Naive B cell (primary cell): ENCODE measurements around the gene ALS2CL. TPM values are rescaled to one million over a fixed set of nuclear protein-coding genes. Genes with fewer than 3 reads are reported as not detected.

ENCODE experiments used
- ATAC-seq, 2 donors: fragments of 150-1000 bp; cut with Tn5 transposase; 2 replicates each; pipeline ENCODE4 v1.10.0; 2021; ENCODE audit warnings: low read depth in 2 of 2, mild to moderate bottlenecking in 2 of 2, moderate library complexity in 2 of 2
- DNase-seq: peaks from one replicate; pipeline ENCODE4 v3.0.0; 2022
- H3K27ac Mint-ChIP-seq, 6 donors: one replicate each; pipeline ENCODE4 v1.8.0; 2020 to 2022; ENCODE audit warnings: mild to moderate bottlenecking in 6 of 6, mixed read lengths in 6 of 6, moderate library complexity in 5 of 6, inconsistent platforms in 2 of 6
- H3K27me3 Mint-ChIP-seq, 3 donors: one replicate each; pipeline ENCODE4 v1.8.0; 2021 to 2022; ENCODE audit warnings: mixed read lengths in 3 of 3, mild to moderate bottlenecking in 1 of 3
- H3K36me3 Mint-ChIP-seq, 2 donors: one replicate each; pipeline ENCODE4 v1.8.0; 2020 to 2022; ENCODE audit warnings: mixed read lengths in 2 of 2, inconsistent platforms in 1 of 2, mild to moderate bottlenecking in 1 of 2
- H3K4me1 Mint-ChIP-seq, 3 donors: one replicate each; pipeline ENCODE4 v1.8.0; 2020 to 2022; ENCODE audit warnings: mixed read lengths in 3 of 3, inconsistent platforms in 1 of 3, mild to moderate bottlenecking in 1 of 3, moderate library complexity in 1 of 3
- H3K4me3 Mint-ChIP-seq, 8 donors: one replicate each; pipeline ENCODE4 v1.8.0; 2020 to 2022; ENCODE audit warnings: mild to moderate bottlenecking in 8 of 8, mixed read lengths in 8 of 8, moderate library complexity in 8 of 8, inconsistent platforms in 2 of 8
- H3K9me3 Mint-ChIP-seq, 7 donors: one replicate each; pipeline ENCODE4 v1.8.0; 2020 to 2022; ENCODE audit warnings: mixed read lengths in 7 of 7, mild to moderate bottlenecking in 5 of 7, inconsistent platforms in 2 of 7, moderate library complexity in 1 of 7
- polyA plus RNA-seq, 6 donors: library from polyadenylated mRNA; unstranded; fragments of 300-500 nt; fragmentation: Illumina TruSeq; gene quantifications; one replicate each; pipeline ENCODE4 v1.2.3, GENCODE V29; 2021; ENCODE audit warnings: low read depth in 6 of 6

ALS2CL gene
- polyA plus RNA-seq, 6 donors from 2014 or later, result not detected

- H3K27me3 Mint-ChIP-seq, result peaks cover 4 to 31% (median 23%) of the 10 kb centered on the region in 3 donors
- ATAC-seq (no peak), DNase-seq (no peak)
- H3K27ac Mint-ChIP-seq, result no peak overlapping the region
- peaks cover 0 to 7% (median 0%) of the 10 kb centered on the region in 7 donors for H3K9me3 Mint-ChIP-seq
- H3K36me3 Mint-ChIP-seq, result peaks cover 0 to 4% of the 10 kb centered on the region in 2 donors
- peaks cover 0 to 4% (median 0%) of the 10 kb centered on the region in 3 donors for H3K4me1 Mint-ChIP-seq
- H3K4me3 Mint-ChIP-seq, result peak overlapping the region in 1 of 8 donors; percentile 54
Observed at GRCh38 chr3:46722443-46722842, 29.0 kb upstream of the ALS2CL start.

DNA sequence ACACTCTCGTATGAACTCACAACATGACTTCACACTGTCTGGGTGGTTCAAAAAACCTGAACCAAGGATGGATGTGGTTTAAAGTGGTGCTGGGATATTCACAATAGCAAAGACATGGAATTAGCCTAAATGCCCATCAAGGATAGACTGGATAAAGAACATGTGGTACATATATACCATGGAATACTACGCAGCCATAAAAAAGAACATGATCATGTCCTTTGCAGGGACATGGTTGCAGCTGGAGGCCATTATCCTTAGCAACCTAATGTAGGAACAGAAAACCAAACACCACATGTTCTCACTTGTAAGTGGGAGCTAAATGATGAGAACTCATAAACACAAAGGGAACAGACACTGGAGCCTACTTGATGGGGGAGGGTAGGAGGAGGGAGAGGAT is 27.5 kb upstream of the ALS2CL start:
- peaks cover 0 to 4% of the 10 kb centered on the region in 2 donors for H3K36me3 Mint-ChIP-seq
- H3K4me3 Mint-ChIP-seq, result no peak overlapping the region
- H3K4me1 Mint-ChIP-seq, result peaks cover 0 to 4% (median 0%) of the 10 kb centered on the region in 3 donors
- H3K27ac Mint-ChIP-seq, result no peak overlapping the region
- peaks cover 0 to 30% (median 23%) of the 10 kb centered on the region in 3 donors for H3K27me3 Mint-ChIP-seq
- DNase-seq, result no peak
- H3K9me3 Mint-ChIP-seq, result peaks cover 0 to 7% (median 0%) of the 10 kb centered on the region in 7 donors
- ATAC-seq, result no peak

DNA sequence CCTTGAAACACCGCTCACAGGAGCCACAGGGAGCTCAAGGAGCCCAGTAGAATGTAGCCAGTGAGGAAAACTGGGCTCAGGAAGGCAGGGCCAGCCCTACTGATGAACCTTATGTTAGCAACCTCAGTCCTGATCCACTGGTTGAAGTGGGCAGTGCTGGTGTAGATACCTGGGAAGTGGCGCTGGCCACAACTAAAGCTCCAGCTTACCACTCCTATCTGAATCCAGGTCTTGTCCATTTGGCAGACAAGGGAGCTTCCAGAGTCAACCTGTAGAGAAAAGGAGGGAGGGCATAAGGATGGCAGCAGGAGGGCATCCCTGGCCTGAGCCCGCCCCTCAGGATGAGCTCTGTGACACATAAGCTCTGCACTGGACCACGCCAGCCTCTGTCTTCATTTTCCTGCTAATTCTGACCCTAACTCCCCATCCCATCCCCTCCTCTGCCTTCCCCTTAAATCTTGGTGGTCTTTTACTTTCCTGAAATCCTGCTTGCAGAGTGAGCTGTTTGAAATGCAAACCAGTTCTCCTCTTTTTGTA is 26.3 kb upstream of the ALS2CL start:
- peaks cover 0 to 7% (median 0%) of the 10 kb centered on the region in 7 donors for H3K9me3 Mint-ChIP-seq
- peaks cover 0 to 4% (median 0%) of the 10 kb centered on the region in 3 donors for H3K4me1 Mint-ChIP-seq
- peaks cover 0 to 4% of the 10 kb centered on the region in 2 donors for H3K36me3 Mint-ChIP-seq
- H3K4me3 Mint-ChIP-seq, result no peak overlapping the region
- DNase-seq (no peak), ATAC-seq (no peak)
- no peak overlapping the region for H3K27ac Mint-ChIP-seq
- peaks cover 0 to 25% (median 23%) of the 10 kb centered on the region in 3 donors for H3K27me3 Mint-ChIP-seq

GRCh38 chr3:46719044-46719565 is 25.6 kb upstream of the ALS2CL start:
- Mint-ChIP-seq H3K9me3 (peaks cover 0 to 7% (median 0%) of the 10 kb centered on the region in 7 donors), H3K27ac (peak overlapping the region in 1 of 6 donors; percentile 33), H3K4me3 (no peak overlapping the region), H3K36me3 (peaks cover 0 to 4% of the 10 kb centered on the region in 2 donors), H3K4me1 (peaks cover 0 to 4% (median 0%) of the 10 kb centered on the region in 3 donors), H3K27me3 (peaks cover 0 to 25% (median 23%) of the 10 kb centered on the region in 3 donors)
- DNase-seq (no peak), ATAC-seq (no peak)

- Mint-ChIP-seq H3K4me1 (peaks cover 0 to 4% (median 0%) of the 10 kb centered on the region in 3 donors), H3K27ac (peak within 1 kb of the TSS in 1 of 6 donors; percentile 63)
Observed at GRCh38 chr3:46717447-46718231, 24.2 kb upstream of the ALS2CL start, which contains the start of gene PRSS50. PRSS50 (minus strand) TSS chr3:46717869; CDS start chr3:46717824, 45 bp downstream.

GRCh38 chr3:46716461-46717441 is 23.3 kb upstream of the ALS2CL start:
- H3K27ac Mint-ChIP-seq, result no peak overlapping the region
- H3K9me3 Mint-ChIP-seq, result peaks cover 0 to 7% (median 0%) of the 10 kb centered on the region in 7 donors
- ATAC-seq (no peak), DNase-seq (no peak)
- H3K4me1 Mint-ChIP-seq, result peaks cover 0 to 4% (median 0%) of the 10 kb centered on the region in 3 donors
- no peak overlapping the region for H3K4me3 Mint-ChIP-seq
- peaks cover 0 to 4% of the 10 kb centered on the region in 2 donors for H3K36me3 Mint-ChIP-seq
- H3K27me3 Mint-ChIP-seq, result peaks cover 0 to 25% (median 23%) of the 10 kb centered on the region in 3 donors

More at GRCh38 chr3:46717447-46718231, 24.2 kb upstream of the ALS2CL start, which contains the start of gene PRSS50:
- H3K9me3 Mint-ChIP-seq, result peaks cover 0 to 7% (median 0%) of the 10 kb centered on the region in 7 donors
- peaks cover 0 to 4% of the 10 kb centered on the region in 2 donors for H3K36me3 Mint-ChIP-seq
- peaks cover 0 to 25% (median 23%) of the 10 kb centered on the region in 3 donors for H3K27me3 Mint-ChIP-seq
- DNase-seq (no peak), ATAC-seq (peak; percentile 60 to 62)
- H3K4me3 Mint-ChIP-seq, result no peak within 1 kb of the TSS

DNA sequence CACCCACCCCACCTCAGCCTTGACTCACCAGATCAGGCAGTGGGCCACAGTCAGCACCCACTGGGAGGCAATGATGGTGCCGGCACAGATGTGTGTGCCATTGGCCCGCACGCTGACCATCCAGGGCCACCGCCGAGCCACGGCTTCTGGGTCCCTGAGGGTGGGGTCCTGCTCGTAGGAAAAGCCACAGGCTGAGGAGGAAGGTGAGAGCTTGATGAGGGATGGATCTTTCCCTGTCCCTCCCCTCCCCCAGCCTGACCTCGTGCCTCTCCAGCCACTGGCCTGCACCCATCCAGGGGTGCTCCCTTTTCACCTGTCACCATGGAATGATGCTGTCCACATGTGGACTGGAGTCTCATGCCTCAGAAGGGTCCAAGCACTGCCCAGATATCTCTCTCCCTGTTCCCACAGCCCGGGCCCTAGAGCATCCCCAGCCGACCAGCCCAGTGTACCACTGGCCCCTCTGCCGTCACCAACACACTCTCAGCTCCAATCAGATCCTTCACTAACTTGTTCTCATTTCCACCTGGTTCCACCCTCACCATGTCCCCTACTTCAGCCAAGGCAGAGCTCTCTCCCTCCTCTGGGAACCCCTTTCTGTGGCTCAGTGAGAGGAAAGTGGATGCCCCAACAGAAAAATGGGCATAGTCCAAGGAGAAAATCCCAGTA is 22.2 kb upstream of the ALS2CL start:
- Mint-ChIP-seq H3K27ac (peak overlapping the region in 1 of 6 donors; percentile 79), H3K9me3 (peaks cover 0 to under 1% (median 0%) of the 10 kb centered on the region in 7 donors)

DNA sequence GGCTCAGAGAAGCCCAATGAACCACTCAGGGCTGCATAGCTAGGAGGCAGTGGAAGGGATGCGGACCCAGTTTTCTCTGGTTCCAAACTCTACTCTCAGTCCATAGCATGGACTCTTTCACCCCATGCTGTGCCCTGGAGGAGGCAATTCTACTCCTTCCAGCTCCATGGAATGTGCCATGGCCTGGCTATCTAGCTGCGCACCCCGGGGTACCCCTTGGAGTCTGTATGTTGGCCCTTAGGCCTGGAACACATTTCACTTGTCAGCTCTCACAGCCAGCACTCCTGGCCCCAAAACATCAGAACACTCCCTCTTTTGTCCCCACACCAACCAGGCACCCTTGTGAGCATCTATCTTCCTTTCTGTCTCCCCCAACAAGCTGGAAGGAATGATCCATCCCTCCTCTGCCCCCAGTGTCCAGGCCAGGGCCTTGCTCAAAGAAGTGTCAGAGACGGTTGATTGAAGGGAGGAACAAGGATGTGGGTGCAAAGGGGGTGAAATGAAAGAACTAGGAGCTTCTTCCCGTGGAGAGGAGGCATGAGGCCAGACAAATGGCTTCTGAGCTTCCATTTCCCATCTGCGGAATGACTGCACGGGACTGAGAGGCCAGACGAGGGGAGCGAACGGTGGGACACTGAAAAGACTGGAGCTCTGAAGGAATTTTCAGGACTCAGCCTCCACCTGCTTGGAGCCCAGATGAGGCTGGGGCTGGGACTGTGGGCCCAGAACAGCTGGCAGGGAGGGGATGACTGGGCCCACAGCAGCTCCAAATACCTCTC is 21.4 kb upstream of the ALS2CL start:
- ATAC-seq (no peak), DNase-seq (no peak)
- H3K9me3 Mint-ChIP-seq, result no peaks in the 10 kb centered on the region
- H3K4me3 Mint-ChIP-seq, result no peak overlapping the region
- H3K4me1 Mint-ChIP-seq, result peaks cover 0 to 4% (median 0%) of the 10 kb centered on the region in 3 donors
- H3K36me3 Mint-ChIP-seq, result no peaks in the 10 kb centered on the region
- H3K27ac Mint-ChIP-seq, result no peak overlapping the region
- H3K27me3 Mint-ChIP-seq, result peaks cover 0 to 23% (median 17%) of the 10 kb centered on the region in 3 donors

More for the DNA sequence above, 22.2 kb upstream of the ALS2CL start:
- DNase-seq (no peak), ATAC-seq (no peak)
- Mint-ChIP-seq H3K4me1 (peaks cover 0 to 4% (median 0%) of the 10 kb centered on the region in 3 donors), H3K36me3 (no peaks in the 10 kb centered on the region), H3K4me3 (no peak overlapping the region), H3K27me3 (peaks cover 0 to 23% (median 18%) of the 10 kb centered on the region in 3 donors)

DNA sequence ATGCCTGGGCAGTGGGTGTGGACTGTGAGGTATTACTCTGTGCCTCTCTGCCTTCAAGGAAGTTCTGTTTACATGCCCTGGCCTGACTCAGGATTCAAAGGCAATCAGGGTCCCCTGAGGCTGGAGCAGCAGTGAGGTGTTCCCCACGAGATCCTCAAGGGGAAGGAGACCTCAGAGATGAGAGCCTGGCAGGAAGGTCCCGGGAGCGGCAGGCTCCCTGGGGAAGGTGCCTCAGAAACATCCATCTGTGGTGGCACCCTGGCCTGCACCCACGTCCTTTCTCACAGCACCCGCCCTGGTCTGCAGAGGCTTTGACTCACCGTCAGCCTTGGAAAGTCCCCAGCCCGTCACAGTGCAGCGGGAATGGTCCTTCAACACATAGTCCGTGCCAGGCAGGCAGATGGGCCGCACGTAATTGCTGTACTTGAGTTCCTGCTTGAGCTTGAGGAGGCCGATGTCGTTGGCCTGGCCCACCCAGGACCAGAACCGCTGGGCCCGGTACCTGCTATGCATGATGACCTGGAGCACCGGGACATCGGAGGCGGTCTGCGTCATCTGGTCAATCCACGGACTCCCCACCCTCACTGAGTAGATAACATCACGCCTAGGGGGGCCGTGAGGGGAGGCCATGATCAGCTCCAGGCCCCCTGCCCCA is 20.5 kb upstream of the ALS2CL start:
- Mint-ChIP-seq H3K27me3 (peaks cover 0 to 15% (median 12%) of the 10 kb centered on the region in 3 donors), H3K4me1 (peaks cover 0 to 4% (median 0%) of the 10 kb centered on the region in 3 donors), H3K4me3 (no peak overlapping the region), H3K9me3 (no peaks in the 10 kb centered on the region), H3K27ac (no peak overlapping the region), H3K36me3 (no peaks in the 10 kb centered on the region)
- no peak for DNase-seq
- ATAC-seq, result no peak

DNA sequence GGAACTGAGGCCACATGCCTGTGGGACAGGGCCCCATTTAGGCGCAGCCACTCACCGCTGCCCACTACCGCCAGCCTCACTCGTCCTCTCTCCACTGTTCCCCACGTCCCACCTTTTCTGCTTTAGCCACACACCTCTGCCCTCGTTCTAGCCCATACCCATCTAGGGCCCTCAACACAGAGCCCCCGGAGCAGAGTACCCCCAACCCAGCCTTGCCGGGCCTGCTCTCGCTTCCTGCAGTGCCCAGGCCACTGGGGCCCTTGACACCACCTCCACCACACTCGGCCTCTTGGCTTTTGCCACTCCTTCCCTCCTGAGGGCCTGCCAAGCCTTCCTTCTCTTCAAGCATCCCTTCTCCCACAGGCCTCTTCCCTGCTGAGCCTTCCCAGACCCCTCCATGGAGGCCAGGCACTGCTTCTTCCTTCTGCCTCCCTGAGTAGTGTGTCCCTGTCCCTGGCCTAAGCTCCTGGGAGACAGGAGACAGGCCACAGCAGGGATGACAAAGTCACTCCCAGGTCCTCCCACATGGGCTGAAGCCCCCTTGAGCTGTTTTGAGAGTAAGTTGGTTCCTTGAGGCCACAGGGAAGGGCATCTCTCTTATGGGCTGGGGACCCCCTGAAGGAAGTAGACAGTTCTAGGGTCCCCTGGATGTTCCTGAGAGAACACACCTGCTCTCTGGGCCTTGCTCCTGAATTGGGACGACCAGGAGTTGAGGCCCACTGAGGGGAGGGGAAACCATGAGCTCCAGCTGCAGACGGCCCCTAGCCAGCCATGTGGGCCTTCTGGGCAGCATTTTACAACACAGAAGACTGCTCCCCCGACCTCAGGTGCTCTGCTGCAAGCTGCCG is 19.8 kb upstream of the ALS2CL start:
- Mint-ChIP-seq H3K9me3 (no peaks in the 10 kb centered on the region), H3K36me3 (no peaks in the 10 kb centered on the region), H3K4me3 (no peak overlapping the region), H3K4me1 (peaks cover 0 to 4% (median 0%) of the 10 kb centered on the region in 3 donors), H3K27me3 (peaks cover 0 to 7% (median 6%) of the 10 kb centered on the region in 3 donors), H3K27ac (peak overlapping the region in 2 of 6 donors; percentile 61 to 86)
- DNase-seq, result no peak
- ATAC-seq, result no peak
